NCI-H1436 treated with DMSO at 0.1 percent for 48 hours (cell line): ENCODE measurements around the gene PTF1A.

Experiments used
- DNase-seq: peaks from one replicate; lab custom pipeline; 2025; lab: John Stamatoyannopoulos, UW

PTF1A gene, protein sequence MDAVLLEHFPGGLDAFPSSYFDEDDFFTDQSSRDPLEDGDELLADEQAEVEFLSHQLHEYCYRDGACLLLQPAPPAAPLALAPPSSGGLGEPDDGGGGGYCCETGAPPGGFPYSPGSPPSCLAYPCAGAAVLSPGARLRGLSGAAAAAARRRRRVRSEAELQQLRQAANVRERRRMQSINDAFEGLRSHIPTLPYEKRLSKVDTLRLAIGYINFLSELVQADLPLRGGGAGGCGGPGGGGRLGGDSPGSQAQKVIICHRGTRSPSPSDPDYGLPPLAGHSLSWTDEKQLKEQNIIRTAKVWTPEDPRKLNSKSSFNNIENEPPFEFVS

GRCh38 chr10:23191764-23192711 is at the start of gene PTF1A:
PTF1A (plus strand) TSS chr10:23192312; CDS start chr10:23192531, 219 bp downstream.
- no peak for DNase-seq

- no peak for DNase-seq
Measured at GRCh38 chr10:23146258-23146657, 45.9 kb upstream of the PTF1A start.

DNA sequence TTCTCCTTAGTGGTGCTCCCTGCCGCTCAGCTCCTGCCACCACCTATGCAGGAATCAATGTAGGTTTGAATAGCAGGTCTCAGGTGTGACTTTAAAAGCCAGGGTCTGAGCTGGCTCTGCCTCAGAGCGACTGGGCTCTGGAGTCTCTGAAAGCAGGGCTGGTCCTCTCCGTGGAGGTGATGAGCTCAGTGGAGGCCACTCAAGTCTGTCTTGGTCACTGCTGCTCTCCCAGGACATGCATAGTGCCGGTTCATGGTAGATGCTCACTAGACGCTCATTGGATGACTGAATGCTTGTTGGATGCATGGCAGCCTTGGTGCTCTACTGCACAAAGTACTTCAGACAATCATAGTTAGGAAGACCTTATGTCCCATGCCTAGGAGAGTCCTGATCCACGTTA is 45.1 kb upstream of the PTF1A start:
- DNase-seq = no peak

GRCh38 chr10:23148214-23148613 is 43.9 kb upstream of the PTF1A start:
- DNase-seq = no peak

DNA sequence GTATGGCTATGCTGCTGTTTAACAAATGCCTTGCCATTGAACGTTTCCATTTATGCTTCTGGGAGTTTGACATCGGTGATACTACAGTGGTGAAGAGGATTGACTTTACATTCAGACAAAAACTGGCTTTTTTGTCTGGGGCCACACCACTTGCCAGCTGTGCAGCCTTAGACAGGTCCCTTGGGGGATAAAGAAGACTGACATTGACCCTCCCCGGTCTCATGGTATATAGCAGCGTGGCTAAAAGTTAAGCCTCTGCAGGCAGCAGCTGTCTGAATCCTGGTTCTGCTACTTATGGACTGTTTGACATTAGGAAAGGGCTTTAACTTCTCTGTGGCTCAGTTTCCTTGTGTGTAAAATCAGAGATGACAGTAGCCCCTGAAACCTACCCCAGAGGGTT is 42.0 kb upstream of the PTF1A start:
- DNase-seq = no peak

- no peak for DNase-seq
Measured at GRCh38 chr10:23150610-23151009, 41.5 kb upstream of the PTF1A start.

DNA sequence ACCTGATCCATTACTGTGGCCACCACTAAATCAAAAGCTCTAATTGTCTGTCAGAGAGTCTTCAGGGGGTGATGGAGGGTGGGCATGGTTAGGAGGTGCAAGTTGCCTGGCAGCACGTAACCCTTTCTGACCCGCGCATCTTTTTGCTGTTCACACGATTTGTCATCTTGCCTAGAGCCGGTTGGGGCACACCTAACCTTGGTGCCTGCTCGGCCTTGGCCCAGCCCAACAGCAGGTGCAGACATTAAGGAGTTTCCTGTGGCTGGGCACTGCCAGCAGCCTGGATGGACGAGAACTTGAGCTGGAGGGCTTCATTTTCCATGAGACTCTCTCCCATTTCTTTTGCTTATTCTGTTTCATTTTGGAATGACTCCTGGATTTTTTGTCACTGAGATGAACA is 41.0 kb upstream of the PTF1A start:
- DNase-seq = no peak

- peak; percentile 20 for DNase-seq
Measured at GRCh38 chr10:23155169-23155568, 36.9 kb upstream of the PTF1A start.

DNA sequence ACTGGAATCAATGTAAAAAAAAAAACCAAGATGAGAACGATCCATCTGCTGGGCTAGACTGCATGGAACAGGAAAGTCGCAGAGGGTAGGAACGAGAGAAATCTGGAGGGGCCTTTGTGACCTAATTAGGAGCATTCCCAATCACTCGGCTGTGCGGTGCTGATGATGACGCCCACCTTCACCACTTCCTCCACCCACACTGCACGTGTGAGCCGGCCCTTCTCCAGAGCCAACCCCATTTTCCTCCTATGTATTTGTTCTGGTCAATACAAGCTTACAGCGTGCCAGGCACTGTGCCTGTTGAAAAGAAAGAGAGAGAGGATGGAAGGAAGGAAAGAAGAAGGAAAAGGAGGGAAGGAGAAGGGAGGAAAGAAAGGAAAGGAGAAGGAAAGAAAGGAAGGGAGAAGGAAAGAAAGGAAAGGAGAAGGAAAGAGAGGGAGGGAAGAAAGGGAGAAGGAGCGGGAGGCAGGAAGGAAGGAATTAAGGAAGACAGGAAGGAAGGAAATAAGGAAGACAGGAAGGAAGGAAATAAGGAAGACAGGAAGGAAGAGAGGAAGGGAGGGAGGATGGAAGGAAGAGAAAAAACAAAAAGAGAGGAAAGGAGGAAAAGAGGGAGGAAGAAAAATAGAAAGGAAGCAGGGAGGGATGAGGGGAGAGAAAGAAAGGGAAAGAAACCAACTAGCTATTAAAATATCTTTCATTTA is 35.5 kb upstream of the PTF1A start:
- DNase-seq = no peak

DNA sequence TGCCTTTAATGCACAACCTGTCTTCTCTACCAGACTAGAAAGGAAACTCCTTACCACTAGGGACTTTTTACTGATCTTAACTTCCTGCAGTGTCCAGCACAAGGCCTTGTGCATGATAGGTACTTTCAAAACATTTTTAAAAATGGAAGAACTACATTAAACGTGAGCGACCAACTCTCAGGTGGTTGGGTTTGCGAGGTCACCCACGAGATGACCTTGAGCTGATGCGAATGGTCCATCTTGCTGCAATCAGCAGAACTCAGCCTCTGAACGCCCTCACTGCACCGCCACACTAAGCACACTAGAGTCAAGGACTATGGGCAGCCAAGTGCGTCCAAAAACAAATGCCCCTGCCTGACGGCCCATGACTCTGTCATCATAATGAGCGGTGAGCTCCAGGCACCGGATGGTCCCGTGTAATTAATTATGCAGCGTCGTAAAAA is 34.9 kb upstream of the PTF1A start:
- no peak for DNase-seq

GRCh38 chr10:23157691-23158369 is 34.3 kb upstream of the PTF1A start:
- no peak for DNase-seq

GRCh38 chr10:23158370-23158769 is 33.7 kb upstream of the PTF1A start:
- peak; percentile 29 for DNase-seq

- DNase-seq = no peak
Measured at GRCh38 chr10:23171232-23171876, 20.8 kb upstream of the PTF1A start.

GRCh38 chr10:23172429-23173213 is 19.5 kb upstream of the PTF1A start:
- DNase-seq = no peak

GRCh38 chr10:23173214-23174073 is 18.7 kb upstream of the PTF1A start:
- DNase-seq = no peak

- DNase-seq = no peak
Measured at GRCh38 chr10:23174074-23174976, 17.8 kb upstream of the PTF1A start.

DNA sequence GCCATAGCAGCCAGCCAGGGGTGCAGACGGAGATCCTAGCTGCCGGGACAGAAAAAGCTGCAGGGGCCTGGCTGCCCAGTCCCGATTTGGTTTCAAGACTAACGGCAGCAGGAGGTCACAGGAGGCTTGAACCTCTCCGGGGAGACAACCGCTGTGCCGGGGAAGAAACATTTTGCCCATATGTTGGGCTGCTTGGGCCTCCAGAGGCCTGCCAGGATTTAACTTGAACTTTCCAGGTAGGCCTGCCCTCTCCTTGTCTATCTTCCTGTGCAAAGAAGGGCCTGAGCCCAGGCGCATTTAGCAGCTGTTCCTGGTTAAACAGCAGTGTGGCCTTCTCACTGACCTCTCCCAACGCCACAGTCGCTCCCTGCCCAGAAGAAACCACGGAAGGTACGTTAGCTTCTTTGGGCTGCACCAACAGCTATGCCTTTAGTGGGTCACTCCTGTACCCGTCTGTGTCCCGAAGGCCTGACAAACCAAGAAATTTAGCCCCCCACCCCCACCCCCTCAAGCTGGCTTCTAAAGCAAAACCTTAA is 17.1 kb upstream of the PTF1A start:
- DNase-seq = no peak

- no peak for DNase-seq
Measured at GRCh38 chr10:23186178-23186577, 5.9 kb upstream of the PTF1A start.
